H1 (cell line): ENCODE results near the gene PRDM15. TPM values are rescaled to one million over a fixed set of nuclear protein-coding genes. Genes with fewer than 3 reads are reported as not detected.

Experiments
- CTCF ChIA-PET: fragments of 300-600 bp; sonication (Branson Sonifier 250); formaldehyde crosslinking; loops from one replicate; lab custom pipeline; 2021; ENCODE audit not compliant: partially characterized antibody; lab: Charles Lee
- POLR2A ChIA-PET: fragments of 300-600 bp; sonication (Branson Sonifier 250); formaldehyde crosslinking; loops from one replicate; lab custom pipeline; 2021; ENCODE audit warnings: inconsistent platforms; ENCODE audit not compliant: partially characterized antibody; lab: Charles Lee
- DNase-seq, 2 experiments: peaks; one replicate each; pipeline versions ENCODE4 v3.0.0 to v3.0.0-alpha.2; 2010 to 2022; ENCODE audit warnings: low spot score in 2 of 2, low read depth in 1 of 2, mixed read lengths in 1 of 2
- FAIRE-seq: peaks from 2 replicates; lab custom pipeline; 2011; peaks lifted over from hg19 to GRCh38; lab: Jason Lieb, UNC
- H2AFZ ChIP-seq: 2 replicates; pipeline ENCODE4 v1.8.1; 2012; ENCODE audit warnings: low read length, inconsistent platforms
- H2AK5ac ChIP-seq: 2 replicates; pipeline ENCODE4 v1.6.1; 2013; ENCODE audit warnings: low read depth, low read length
- H2BK120ac ChIP-seq: replicated peaks from 2 replicates; pipeline ENCODE3; 2013; ENCODE audit warnings: low read depth, low read length, inconsistent platforms
- H2BK12ac ChIP-seq: 2 replicates; pipeline ENCODE4 v1.6.1; 2013; ENCODE audit warnings: low read depth, low read length
- H2BK15ac ChIP-seq: 2 replicates; pipeline ENCODE4 v1.6.1; 2013; ENCODE audit warnings: low read length
- H2BK20ac ChIP-seq: 2 replicates; pipeline ENCODE4 v1.6.1; 2013; ENCODE audit warnings: low read length
- H2BK5ac ChIP-seq: 2 replicates; pipeline ENCODE4 v1.6.1; 2013; ENCODE audit warnings: low read depth, low read length
- H3K14ac ChIP-seq: 2 replicates; pipeline ENCODE4 v1.6.1; 2013; ENCODE audit warnings: inconsistent platforms; ENCODE audit not compliant: insufficient read length
- H3K18ac ChIP-seq: 2 replicates; pipeline ENCODE4 v1.6.1; 2013; ENCODE audit warnings: low read length; ENCODE audit errors: extremely low read depth
- H3K23ac ChIP-seq: 2 replicates; pipeline ENCODE4 v1.6.1; 2013; ENCODE audit warnings: inconsistent platforms; ENCODE audit not compliant: insufficient read length
- H3K23me2 ChIP-seq: 2 replicates; pipeline ENCODE4 v1.6.1; 2013; ENCODE audit warnings: low read depth, low read length
- H3K27ac ChIP-seq: 2 replicates; pipeline ENCODE4 v1.6.1; 2011; ENCODE audit warnings: low read depth, low read length, inconsistent platforms
- H3K27me3 ChIP-seq, 4 experiments: replicated peaks in 1 of 4; 1 replicate in 1 of 4; 2 replicates in 3 of 4; pipeline versions ENCODE4 v1.6.1 to v1.8.1; 2011 to 2013; ENCODE audit warnings: low read length in 3 of 4, mild to moderate bottlenecking in 3 of 4, inconsistent platforms in 2 of 4, mixed read lengths in 2 of 4, moderate library complexity in 1 of 4; ENCODE audit not compliant: control insufficient read depth in 3 of 4, insufficient read depth in 3 of 4; ENCODE audit errors: extremely low read depth in 1 of 4
- H3K36me3 ChIP-seq, 4 experiments: 2 replicates each; pipeline versions ENCODE4 v1.6.1 to v1.8.1; 2011 to 2013; ENCODE audit warnings: mild to moderate bottlenecking in 4 of 4, low read length in 3 of 4, moderate library complexity in 2 of 4, control low read depth in 1 of 4, inconsistent platforms in 1 of 4; ENCODE audit not compliant: insufficient read depth in 4 of 4, control insufficient read depth in 2 of 4
- H3K4ac ChIP-seq: replicated peaks from 2 replicates; pipeline ENCODE3; 2013; ENCODE audit warnings: low read length, low read depth, mixed read lengths, inconsistent platforms; ENCODE audit not compliant: insufficient read length
- H3K4me1 ChIP-seq, 4 experiments: replicated peaks in 1 of 4; 1 replicate in 1 of 4; 2 replicates in 3 of 4; pipeline versions ENCODE4 v1.6.1 to v1.8.1; 2011 to 2013; ENCODE audit warnings: low read length in 3 of 4, inconsistent platforms in 2 of 4, mixed read lengths in 1 of 4; ENCODE audit not compliant: insufficient read depth in 4 of 4, control insufficient read depth in 3 of 4
- H3K4me2 ChIP-seq, 2 experiments: 2 replicates each; pipeline versions ENCODE4 v1.6.1 to v1.8.1; 2011 to 2013; ENCODE audit warnings: low read depth in 2 of 2, low read length in 2 of 2, control low read depth in 1 of 2, inconsistent platforms in 1 of 2, mild to moderate bottlenecking in 1 of 2; ENCODE audit not compliant: insufficient read depth in 1 of 2
- H3K4me3 ChIP-seq, 4 experiments: fragments of 200-600, 300-600 bp in 1 of 4; sonication (generic), shearing (Covaris generic), sonication (Bioruptor Twin) in 1 of 4; 2 replicates each; pipeline versions ENCODE4 v1.5.1 to v1.8.1; 2011 to 2016; ENCODE audit warnings: low read length in 4 of 4, low read depth in 3 of 4, control low read depth in 2 of 4, inconsistent platforms in 2 of 4, mild to moderate bottlenecking in 2 of 4, mixed read lengths in 1 of 4, moderate library complexity in 1 of 4; ENCODE audit not compliant: insufficient read depth in 2 of 4; ENCODE audit errors: extremely low read depth in 1 of 4
- H3K56ac ChIP-seq: replicated peaks from 2 replicates; pipeline ENCODE3; 2013; ENCODE audit warnings: low read depth, mild to moderate bottlenecking, mixed read lengths, low read length, inconsistent platforms; ENCODE audit not compliant: insufficient read length
- H3K79me1 ChIP-seq: 2 replicates; pipeline ENCODE4 v1.6.1; 2013; ENCODE audit warnings: low read depth, low read length, control low read depth
- H3K79me2 ChIP-seq, 2 experiments: 2 replicates each; pipeline versions ENCODE4 v1.6.1 to v1.8.1; 2012 to 2013; ENCODE audit warnings: low read length in 2 of 2, mild to moderate bottlenecking in 2 of 2, inconsistent platforms in 1 of 2; ENCODE audit not compliant: insufficient read depth in 2 of 2, control insufficient read depth in 1 of 2
- H3K9ac ChIP-seq, 4 experiments: replicated peaks in 1 of 4; 1 replicate in 1 of 4; 2 replicates in 3 of 4; pipeline versions ENCODE4 v1.6.1 to v1.8.1; 2011 to 2013; ENCODE audit warnings: low read depth in 3 of 4, low read length in 3 of 4, control low read depth in 2 of 4, mild to moderate bottlenecking in 2 of 4, moderate library complexity in 2 of 4, inconsistent platforms in 1 of 4; ENCODE audit errors: extremely low read depth in 1 of 4
- H3K9me3 ChIP-seq, 2 experiments: 2 replicates each; pipeline versions ENCODE4 v1.6.1 to v1.8.1; 2012 to 2013; ENCODE audit warnings: mild to moderate bottlenecking in 2 of 2, moderate library complexity in 2 of 2, control low read depth in 1 of 2, inconsistent platforms in 1 of 2, low read depth in 1 of 2, low read length in 1 of 2, mixed read lengths in 1 of 2; ENCODE audit not compliant: insufficient read depth in 2 of 2
- H4K20me1 ChIP-seq, 2 experiments: replicated peaks in 1 of 2; 2 replicates each; pipeline versions ENCODE3 to v1.8.1; 2011 to 2013; ENCODE audit warnings: inconsistent platforms in 2 of 2, low read length in 2 of 2, mild to moderate bottlenecking in 1 of 2; ENCODE audit not compliant: insufficient read depth in 2 of 2, control insufficient read depth in 1 of 2
- H4K5ac ChIP-seq: 2 replicates; pipeline ENCODE4 v1.6.1; 2013; ENCODE audit warnings: low read length, low read depth, mixed read lengths, inconsistent platforms; ENCODE audit not compliant: insufficient read length
- H4K8ac ChIP-seq: 2 replicates; pipeline ENCODE4 v1.8.0; 2013; ENCODE audit warnings: mild to moderate bottlenecking, moderate library complexity, low read length, inconsistent platforms; ENCODE audit not compliant: insufficient read depth; ENCODE audit errors: extremely low read depth
- H4K91ac ChIP-seq: replicated peaks from 2 replicates; pipeline ENCODE3; 2013; ENCODE audit warnings: low read length, mixed read lengths, inconsistent platforms; ENCODE audit not compliant: insufficient read length
- CTCF ChIP-seq, 3 experiments: IDR thresholded peaks; 1 replicate in 2 of 3; 2 replicates in 1 of 3; pipeline versions ENCODE4 v1.5.1 to v1.6.1; 2011; ENCODE audit warnings: low read length in 3 of 3, mild to moderate bottlenecking in 3 of 3, inconsistent platforms in 2 of 3, low read depth in 1 of 3, moderate library complexity in 1 of 3; ENCODE audit not compliant: insufficient read depth in 1 of 3; ENCODE audit errors: control extremely low read depth in 1 of 3
- EGR1 ChIP-seq: IDR thresholded peaks from 2 replicates; pipeline ENCODE4 v1.6.1; 2011; ENCODE audit warnings: low read depth, low read length, borderline replicate concordance
- HDAC2 ChIP-seq, 2 experiments: fragments of 300-600 bp in 1 of 2; sonication (generic) in 1 of 2; IDR thresholded peaks; 2 replicates each; pipeline ENCODE4 v1.6.1; 2011 to 2012; ENCODE audit warnings: low read depth in 2 of 2, low read length in 2 of 2, mild to moderate bottlenecking in 2 of 2, moderate library complexity in 2 of 2, borderline replicate concordance in 1 of 2, inconsistent platforms in 1 of 2
- RBBP5 ChIP-seq: IDR thresholded peaks from 2 replicates; pipeline ENCODE4 v1.7.1; 2012; ENCODE audit warnings: low read depth, mild to moderate bottlenecking, inconsistent platforms, low read length, moderate library complexity, borderline replicate concordance
- SIN3A ChIP-seq, 2 experiments: IDR thresholded peaks in 1 of 2; conservative IDR thresholded peaks in 1 of 2; 2 replicates each; pipeline ENCODE4 v1.6.1; 2011 to 2012; ENCODE audit warnings: low read length in 2 of 2, improper control_type of control experiment in 1 of 2, low read depth in 1 of 2, mild to moderate bottlenecking in 1 of 2
- TAF7 ChIP-seq: optimal IDR thresholded peaks from 2 replicates; pipeline ENCODE3; 2011; ENCODE audit warnings: low read depth, mild to moderate bottlenecking, inconsistent platforms, low read length, moderate library complexity, borderline replicate concordance
- WGBS, 2 experiments: shearing (Covaris generic) in 1 of 2; methylation state at CpG; one replicate each; pipeline versions ENCODE4 v1.1.6 to v1.1.7; 2013 to 2015; ENCODE audit warnings: low lambda C conversion rate in 2 of 2, mixed read lengths in 2 of 2, inconsistent platforms in 1 of 2, low coverage in 1 of 2, missing lambda C conversion rate in 1 of 2; ENCODE audit not compliant: insufficient replicate concordance in 2 of 2, insufficient coverage in 1 of 2, insufficient read length in 1 of 2; ENCODE audit errors: extremely low coverage in 1 of 2, missing lambda C conversion rate in 1 of 2; 5-methylcytosine and 5-hydroxymethylcytosine counted together
- polyA plus RNA-seq, 7 experiments: library from polyadenylated mRNA; depleted of rRNA in 3 of 7; stranded (reverse) in 5 of 7; unstranded in 2 of 7; fragments of >200 nt in 5 of 7; fragments of 200-250 nt in 2 of 7; gene quantifications; 1 replicate in 5 of 7; 2 replicates in 1 of 7; 4 replicates in 1 of 7; pipeline versions ENCODE4 v1.2.1 to v1.2.3, GENCODE V29; 2011 to 2013; ENCODE audit warnings: missing spikeins in 2 of 7, mixed read lengths in 2 of 7
- total RNA-seq: library from RNA; stranded (reverse); fragmentation: NEBNext Ultra II Directional; extraction: Animal tissue kit (Norgen Biotek cat#: 25700); gene quantifications from 2 replicates; pipeline ENCODE4 v1.2.1, GENCODE V29; 2021
- TF ChIP-seq, protein P1 (sequence below): IDR thresholded peaks from 2 replicates; pipeline ENCODE4 v1.6.1; 2011; ENCODE audit warnings: low read length, improper control_type of control experiment

Gene PRDM15
- total and polyA plus RNA-seq, 2 of the 8 experiments (the other 6 are each of a cell fraction or from before 2014, with no cell fraction given), result 9.7 to 10.5 TPM

GRCh38 chr21:41778930-41779600, 100.1 kb downstream of the PRDM15 start:
- DNase-seq, result no peak
- H2BK12ac ChIP-seq, result no peak overlapping the region
- no peaks in the 10 kb centered on the region for H3K79me1 ChIP-seq
- no peak overlapping the region for H2BK15ac ChIP-seq
- H3K9ac ChIP-seq, result no peak overlapping the region
- POLR2A ChIA-PET, result interaction anchor here (0.6 to 1.2 kb wide), 5 partner anchors 10 to 167 kb away, joined by 3 to 10 read pairs (median 3); no protein-coding TSS in a partner anchor
- H4K20me1 ChIP-seq, result no peaks in the 10 kb centered on the region
- peaks cover 2 to 12% (median 5%) of the 10 kb centered on the region in 4 experiments; a peak in 5 of 7 replicates for H3K4me1 ChIP-seq
- no peak overlapping the region for H3K23ac ChIP-seq
- no peak overlapping the region for H3K27ac ChIP-seq
- H3K79me2 ChIP-seq, result no peaks in the 10 kb centered on the region
- no peaks in the 10 kb centered on the region for H3K9me3 ChIP-seq
- H4K8ac ChIP-seq, result no peak overlapping the region
- 18% methylated on average over 16 of the region's 16 CpGs; no CpG with 5 or more reads in 1 of the 2 experiments for WGBS, 2 experiments
- no peak for FAIRE-seq
- no peak overlapping the region for H4K5ac ChIP-seq
- no peaks in the 10 kb centered on the region for H3K23me2 ChIP-seq
- H2AK5ac ChIP-seq, result no peak overlapping the region
- H3K4ac ChIP-seq, result no peak overlapping the region
- H3K56ac ChIP-seq, result no peak overlapping the region
- H3K4me2 ChIP-seq, result peak overlapping the region; percentile 64 to 67
- no peak overlapping the region for H3K18ac ChIP-seq
- H2BK20ac ChIP-seq, result no peak overlapping the region
- H3K4me3 ChIP-seq, result peak overlapping the region in 2 of 4 experiments; percentile 3 to 50; a peak in 4 of 8 replicates
- H3K36me3 ChIP-seq, result no peaks in the 10 kb centered on the region
- H3K14ac ChIP-seq, result no peak overlapping the region
- H4K91ac ChIP-seq, result no peak overlapping the region
- CTCF ChIA-PET, result interaction anchor here (0.6 to 6.3 kb wide), 18 partner anchors 7 to 168 kb away, joined by 3 to 82 read pairs (median 4); no protein-coding TSS in a partner anchor
- H2BK120ac ChIP-seq, result no peak overlapping the region
- 0 out of 2 replicates have a peak overlapping the region, but pooled peaks have one; percentile 49 for H2BK5ac ChIP-seq
- peaks cover 0 to 3% (median under 1%) of the 10 kb centered on the region in 4 experiments; a peak in 4 of 7 replicates for H3K27me3 ChIP-seq
- peak overlapping the region; percentile 36 for H2AFZ ChIP-seq
- TF ChIP-seq EGR1 (no peak), CTCF (IDR thresholded peaks at IDR 0.05; ENCODE audit: control extremely low read depth in 1 of 3, insufficient read depth in 1 of 3, low read depth in 1 of 3, low read length in 3 of 3) (peak; percentile 8 to 32 (median 12); a peak in 2 of 4 replicates), HDAC2 (IDR thresholded peaks at IDR 0.05; ENCODE audit: borderline replicate concordance in 1 of 2, low read depth in 2 of 2, low read length in 2 of 2) (no peak), RBBP5 (no peak), TAF7 (peak; percentile 12), SIN3A (conservative IDR thresholded peaks at IDR 0.05 in 1 of 2, IDR thresholded peaks at IDR 0.05 in 1 of 2; ENCODE audit: low read depth in 1 of 2, low read length in 2 of 2) (no peak)
- TF ChIP-seq, protein P1, sequence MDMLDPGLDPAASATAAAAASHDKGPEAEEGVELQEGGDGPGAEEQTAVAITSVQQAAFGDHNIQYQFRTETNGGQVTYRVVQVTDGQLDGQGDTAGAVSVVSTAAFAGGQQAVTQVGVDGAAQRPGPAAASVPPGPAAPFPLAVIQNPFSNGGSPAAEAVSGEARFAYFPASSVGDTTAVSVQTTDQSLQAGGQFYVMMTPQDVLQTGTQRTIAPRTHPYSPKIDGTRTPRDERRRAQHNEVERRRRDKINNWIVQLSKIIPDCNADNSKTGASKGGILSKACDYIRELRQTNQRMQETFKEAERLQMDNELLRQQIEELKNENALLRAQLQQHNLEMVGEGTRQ, result no peak
